ENCODE results near the gene RSAD2.

Gene RSAD2

DNA sequence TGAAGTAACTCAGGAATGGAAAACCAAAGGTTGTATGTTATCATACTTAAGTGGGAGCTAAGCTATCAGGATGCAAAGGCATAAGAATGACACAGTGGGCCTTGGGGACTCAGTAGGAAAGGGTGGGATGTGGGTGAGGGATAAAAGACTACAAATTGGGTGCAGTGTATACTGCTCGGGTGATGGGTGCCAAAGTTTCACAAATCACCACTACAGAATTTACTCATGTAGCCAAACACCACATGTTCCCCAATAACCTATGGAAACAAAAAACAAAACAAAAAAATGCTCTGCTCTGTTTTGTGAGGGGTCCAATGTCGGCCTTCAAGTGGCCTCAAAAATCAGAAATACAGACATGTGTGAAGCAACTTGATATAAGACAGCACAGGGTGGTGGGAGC is 30.7 kb downstream of the RSAD2 start:
- ChIA-PET POLR2A (no interaction called here), CTCF (interaction anchor here (1.3 to 12.9 kb wide), 5 partner anchors 10 to 136 kb away, joined by 3 to 123 read pairs (median 6); partner anchors contain the start of gene RNF144A)
- DNase-seq (ENCODE audit: extremely low spot score), result no peak
- TF ChIP-seq, protein P1, sequence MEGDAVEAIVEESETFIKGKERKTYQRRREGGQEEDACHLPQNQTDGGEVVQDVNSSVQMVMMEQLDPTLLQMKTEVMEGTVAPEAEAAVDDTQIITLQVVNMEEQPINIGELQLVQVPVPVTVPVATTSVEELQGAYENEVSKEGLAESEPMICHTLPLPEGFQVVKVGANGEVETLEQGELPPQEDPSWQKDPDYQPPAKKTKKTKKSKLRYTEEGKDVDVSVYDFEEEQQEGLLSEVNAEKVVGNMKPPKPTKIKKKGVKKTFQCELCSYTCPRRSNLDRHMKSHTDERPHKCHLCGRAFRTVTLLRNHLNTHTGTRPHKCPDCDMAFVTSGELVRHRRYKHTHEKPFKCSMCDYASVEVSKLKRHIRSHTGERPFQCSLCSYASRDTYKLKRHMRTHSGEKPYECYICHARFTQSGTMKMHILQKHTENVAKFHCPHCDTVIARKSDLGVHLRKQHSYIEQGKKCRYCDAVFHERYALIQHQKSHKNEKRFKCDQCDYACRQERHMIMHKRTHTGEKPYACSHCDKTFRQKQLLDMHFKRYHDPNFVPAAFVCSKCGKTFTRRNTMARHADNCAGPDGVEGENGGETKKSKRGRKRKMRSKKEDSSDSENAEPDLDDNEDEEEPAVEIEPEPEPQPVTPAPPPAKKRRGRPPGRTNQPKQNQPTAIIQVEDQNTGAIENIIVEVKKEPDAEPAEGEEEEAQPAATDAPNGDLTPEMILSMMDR (IDR thresholded peaks at IDR 0.05; ENCODE audit: control extremely low read depth, extremely low read depth, low read depth, missing control alignments), result no peak

- POLR2A ChIA-PET, result no interaction called here
- TF ChIP-seq, protein P1 (IDR thresholded peaks at IDR 0.05; ENCODE audit: control extremely low read depth, extremely low read depth, low read depth, missing control alignments), result no peak
- CTCF ChIA-PET, result interaction anchor here (0.6 to 12.9 kb wide), 6 partner anchors 9 to 134 kb away, joined by 3 to 123 read pairs (median 12); partner anchors contain the start of gene RNF144A
- peak; percentile 50 for DNase-seq (ENCODE audit: extremely low spot score)
Observed at GRCh38 chr2:6909431-6910385, 32.1 kb downstream of the RSAD2 start.

- CTCF ChIA-PET, result interaction anchor here (1.1 to 12.9 kb wide), 7 partner anchors 17 to 132 kb away, joined by 3 to 123 read pairs (median 4); no protein-coding TSS in a partner anchor
- POLR2A ChIA-PET, result no interaction called here
- TF ChIP-seq, protein P1 (IDR thresholded peaks at IDR 0.05; ENCODE audit: control extremely low read depth, extremely low read depth, low read depth, missing control alignments), result no peak
- DNase-seq (ENCODE audit: extremely low spot score), result no peak
Observed at GRCh38 chr2:6911721-6912120, 34.1 kb downstream of the RSAD2 start.

GRCh38 chr2:6913415-6914157 is 36.0 kb downstream of the RSAD2 start:
- no peak for DNase-seq (ENCODE audit: extremely low spot score)
- CTCF ChIA-PET, result interaction anchor here (1.0 to 12.9 kb wide), 4 partner anchors 11 to 131 kb away, joined by 3 to 123 read pairs (median 9); no protein-coding TSS in a partner anchor
- TF ChIP-seq, protein P1 (IDR thresholded peaks at IDR 0.05; ENCODE audit: control extremely low read depth, extremely low read depth, low read depth, missing control alignments), result no peak
- POLR2A ChIA-PET, result no interaction called here

GRCh38 chr2:6914828-6915227 is 37.3 kb downstream of the RSAD2 start:
- DNase-seq (ENCODE audit: extremely low spot score), result no peak
- POLR2A ChIA-PET, result no interaction called here
- TF ChIP-seq, protein P1 (IDR thresholded peaks at IDR 0.05; ENCODE audit: control extremely low read depth, extremely low read depth, low read depth, missing control alignments), result no peak
- CTCF ChIA-PET, result interaction anchor here (1.1 to 12.9 kb wide), 5 partner anchors 9 to 129 kb away, joined by 3 to 123 read pairs (median 4); no protein-coding TSS in a partner anchor

DNA sequence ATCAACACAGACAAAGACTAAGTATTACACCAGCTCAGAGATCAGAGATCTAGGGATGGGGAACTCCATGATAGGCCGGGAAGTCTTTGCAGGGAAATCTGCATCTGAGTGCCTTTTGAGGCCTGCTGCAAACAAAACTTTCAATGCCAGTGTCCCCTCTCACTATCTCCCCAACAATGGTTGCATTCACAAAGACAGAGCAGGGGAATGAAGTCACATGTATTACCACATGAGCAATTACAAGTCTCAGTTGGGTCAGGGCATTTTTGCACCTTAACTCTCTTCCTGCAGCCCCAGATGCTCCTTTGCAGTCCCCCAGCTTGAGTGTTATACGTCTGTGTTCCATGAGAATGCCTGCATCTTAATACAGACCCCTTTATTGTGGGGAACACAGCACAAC is 37.8 kb downstream of the RSAD2 start:
- TF ChIP-seq, protein P1 (IDR thresholded peaks at IDR 0.05; ENCODE audit: control extremely low read depth, extremely low read depth, low read depth, missing control alignments), result no peak
- CTCF ChIA-PET, result interaction anchor here (1.1 to 12.9 kb wide), 15 partner anchors 9 to 138 kb away, joined by 3 to 123 read pairs (median 6); partner anchors contain the start of gene RSAD2
- POLR2A ChIA-PET, result no interaction called here
- no peak for DNase-seq (ENCODE audit: extremely low spot score)

All from GM10248 (cell line).